Smooth muscle cell (in vitro differentiated cells): Measurements from ENCODE around the gene ZNF839. TPM values are rescaled to one million over a fixed set of nuclear protein-coding genes. Genes with fewer than 3 reads are reported as not detected.

Experiments used
- DNase-seq: peaks from one replicate; lab custom pipeline; 2025; ENCODE audit not compliant: unreplicated experiment; lab: John Stamatoyannopoulos, UW
- H2AFZ ChIP-seq: fragments of 200-600 bp; sonication (generic); 2 replicates; pipeline ENCODE4 v1.6.0; 2016; ENCODE audit warnings: antibody characterized with exemption, low read depth, mild to moderate bottlenecking
- H3F3A ChIP-seq: fragments of 200-600 bp; sonication (generic); 2 replicates; pipeline ENCODE4 v1.6.0; 2017; ENCODE audit warnings: antibody characterized with exemption, low read depth
- H3K27ac ChIP-seq: fragments of 200-600 bp; sonication (generic); 2 replicates; pipeline ENCODE4 v1.5.1; 2016; ENCODE audit warnings: low read depth, mild to moderate bottlenecking
- H3K27me3 ChIP-seq: fragments of 200-600 bp; sonication (generic); 2 replicates; pipeline ENCODE4 v1.6.1; 2016; ENCODE audit warnings: low read depth, mild to moderate bottlenecking
- H3K36me3 ChIP-seq: fragments of 200-600 bp; sonication (generic); 2 replicates; pipeline ENCODE4 v1.5.1; 2016; ENCODE audit warnings: low read depth
- H3K4me1 ChIP-seq: fragments of 200-600 bp; sonication (generic); 2 replicates; pipeline ENCODE4 v1.5.1; 2016; ENCODE audit warnings: low read depth
- H3K4me2 ChIP-seq: fragments of 200-600 bp; sonication (generic); 2 replicates; pipeline ENCODE4 v1.6.0; 2016; ENCODE audit warnings: mild to moderate bottlenecking
- H3K4me3 ChIP-seq: fragments of 200-600 bp; sonication (generic); 2 replicates; pipeline ENCODE4 v1.5.1; 2016; ENCODE audit warnings: mild to moderate bottlenecking
- H3K79me2 ChIP-seq: fragments of 200-600 bp; sonication (generic); 2 replicates; pipeline ENCODE4 v1.6.0; 2016; ENCODE audit warnings: low read depth, mild to moderate bottlenecking
- H3K9ac ChIP-seq: fragments of 200-600 bp; sonication (generic); 2 replicates; pipeline ENCODE4 v1.6.0; 2016; ENCODE audit warnings: low read depth
- H3K9me3 ChIP-seq: fragments of 200-600 bp; sonication (generic); replicated peaks from 2 replicates; pipeline ENCODE4 v1.5.1; 2016; ENCODE audit warnings: low read depth
- H4K20me1 ChIP-seq: fragments of 200-600 bp; sonication (generic); 2 replicates; pipeline ENCODE4 v1.6.0; 2016; ENCODE audit warnings: low read depth
- CTCF ChIP-seq: fragments of 200-600 bp; sonication (generic); IDR thresholded peaks from 2 replicates; pipeline ENCODE4 v1.5.1; 2017; ENCODE audit warnings: borderline replicate concordance, mild to moderate bottlenecking, antibody characterized with exemption; ENCODE audit not compliant: insufficient read depth, poor library complexity, severe bottlenecking
- WGBS: methylation state at CpG from one replicate; pipeline ENCODE4 v1.1.7; 2016; ENCODE audit warnings: low lambda C conversion rate; 5-methylcytosine and 5-hydroxymethylcytosine counted together
- polyA plus RNA-seq: library from polyadenylated mRNA; unstranded; fragments of >200 nt; fragmentation: Nextera tagmentation; extraction: Ambion mirVana; gene quantifications from 2 replicates; pipeline ENCODE4 v1.2.1, GENCODE V29; 2016
- total RNA-seq: library from RNA; depleted of rRNA; stranded (reverse); fragments of >200 nt; gene quantifications from 2 replicates; pipeline ENCODE4 v1.2.3, GENCODE V29; 2014

ZNF839 gene
- total and polyA plus RNA-seq, 2 experiments from 2014 or later = 4.0 to 13.1 TPM

- TF ChIP-seq CTCF = no peak
- Histone ChIP-seq H3F3A (no peaks in the 10 kb centered on the region), H3K4me1 (no peaks in the 10 kb centered on the region), H3K36me3 (peaks cover 4% of the 10 kb centered on the region), H3K79me2 (no peaks in the 10 kb centered on the region), H3K9ac (no peak overlapping the region), H3K27ac (no peak overlapping the region), H3K27me3 (no peaks in the 10 kb centered on the region), H3K9me3 (no peaks in the 10 kb centered on the region), H2AFZ (no peak overlapping the region), H3K4me2 (no peak overlapping the region), H4K20me1 (no peaks in the 10 kb centered on the region), H3K4me3 (no peak overlapping the region)
- DNase-seq = no peak
- 90% methylated on average over 9 of the region's 9 CpGs for WGBS
Observed at GRCh38 chr14:102338724-102339123, 19.2 kb downstream of the ZNF839 start.

- TF ChIP-seq CTCF = no peak
- H3K4me2 ChIP-seq = no peak overlapping the region
- no peak for DNase-seq
- H3K4me3 ChIP-seq = no peak overlapping the region
- H3K9ac ChIP-seq = no peak overlapping the region
- H3K79me2 ChIP-seq = no peaks in the 10 kb centered on the region
- H3K9me3 ChIP-seq = no peaks in the 10 kb centered on the region
- no peaks in the 10 kb centered on the region for H3K4me1 ChIP-seq
- H3K27me3 ChIP-seq = no peaks in the 10 kb centered on the region
- no peaks in the 10 kb centered on the region for H3F3A ChIP-seq
- H4K20me1 ChIP-seq = no peaks in the 10 kb centered on the region
- H2AFZ ChIP-seq = no peak overlapping the region
- H3K36me3 ChIP-seq = peaks cover 4% of the 10 kb centered on the region
- no peak overlapping the region for H3K27ac ChIP-seq
- 97% methylated on average over 8 of the region's 8 CpGs for WGBS
Observed at GRCh38 chr14:102341566-102341965, 22.0 kb downstream of the ZNF839 start.

GRCh38 chr14:102342238-102342637, 22.7 kb downstream of the ZNF839 start:
- WGBS = 93% methylated on average over 5 of the region's 5 CpGs
- TF ChIP-seq CTCF = no peak
- no peak overlapping the region for H2AFZ ChIP-seq
- H3K4me3 ChIP-seq = no peak overlapping the region
- no peak for DNase-seq
- H3K9ac ChIP-seq = no peak overlapping the region
- no peaks in the 10 kb centered on the region for H4K20me1 ChIP-seq
- no peaks in the 10 kb centered on the region for H3K79me2 ChIP-seq
- H3K4me2 ChIP-seq = no peak overlapping the region
- H3K27me3 ChIP-seq = no peaks in the 10 kb centered on the region
- no peaks in the 10 kb centered on the region for H3K9me3 ChIP-seq
- H3K4me1 ChIP-seq = no peaks in the 10 kb centered on the region
- H3F3A ChIP-seq = no peaks in the 10 kb centered on the region
- no peak overlapping the region for H3K27ac ChIP-seq
- H3K36me3 ChIP-seq = no peaks in the 10 kb centered on the region

- no peaks in the 10 kb centered on the region for H3F3A ChIP-seq
- H3K4me2 ChIP-seq = no peak overlapping the region
- H3K79me2 ChIP-seq = no peaks in the 10 kb centered on the region
- H4K20me1 ChIP-seq = no peaks in the 10 kb centered on the region
- H3K4me3 ChIP-seq = no peak overlapping the region
- no peaks in the 10 kb centered on the region for H3K4me1 ChIP-seq
- H3K36me3 ChIP-seq = peaks cover 4% of the 10 kb centered on the region
- no peak for DNase-seq
- no peak for TF ChIP-seq CTCF
- no peak overlapping the region for H3K27ac ChIP-seq
- no peak overlapping the region for H3K9ac ChIP-seq
- no peak overlapping the region for H2AFZ ChIP-seq
- no peaks in the 10 kb centered on the region for H3K27me3 ChIP-seq
- 97% methylated on average over 7 of the region's 7 CpGs for WGBS
- H3K9me3 ChIP-seq = no peaks in the 10 kb centered on the region
Observed at GRCh38 chr14:102344084-102344483, 24.5 kb downstream of the ZNF839 start.
